K562 (cell line): ENCODE measurements around the gene CYP17A1. TPM values are rescaled to one million over a fixed set of nuclear protein-coding genes. Genes with fewer than 3 reads are reported as not detected.

Source experiments
- ATAC-seq: fragments of 200-7000 bp; cut with Tn5 transposase; 3 replicates; pipeline ENCODE4 v1.9.1; 2020; ENCODE audit warnings: moderate library complexity
- BruUV-seq: library from RNA; stranded (reverse); fragments of 400-500 nt; replicated peaks from 2 replicates; lab custom pipeline; 2021; lab: Mats Ljungman, UMichigan
- CTCF ChIA-PET: fragments of 300-600 bp; formaldehyde crosslinking; extraction: SDS; loops from one replicate; lab custom pipeline; 2021; ENCODE audit warnings: low intra/inter-chr PET ratio; lab: Yijun Ruan, JAX
- POLR2A ChIA-PET: fragments of 300-600, 350-650 bp; sonication (Branson Sonifier 250); formaldehyde crosslinking; extraction: SDS; loops from one replicate; lab custom pipeline; 2021; ENCODE audit warnings: antibody characterized with exemption, inconsistent platforms; lab: Yijun Ruan, JAX
- DNase-seq, 4 experiments: peaks; one replicate each; pipeline versions ENCODE4 v3.0.0 to v3.0.0-alpha.2; 2011 to 2018; ENCODE audit warnings: low spot score in 3 of 4, mixed read lengths in 3 of 4; ENCODE audit errors: extremely low read depth in 1 of 4
- FAIRE-seq: peaks from 2 replicates; lab custom pipeline; 2011; peaks lifted over from hg19 to GRCh38; lab: Jason Lieb, UNC
- H2AFZ ChIP-seq: 2 replicates; pipeline ENCODE4 v1.6.0; 2011; ENCODE audit warnings: low read depth, low read length, control low read depth, inconsistent platforms
- H3K27ac ChIP-seq: fragments of 200-600 bp; 3 replicates; pipeline ENCODE4 v1.8.0; 2011; ENCODE audit warnings: low read depth, mild to moderate bottlenecking, control low read depth, inconsistent platforms, low read length, moderate library complexity, mixed read lengths; ENCODE audit errors: extremely low read depth
- H3K27me3 ChIP-seq, 2 experiments: fragments of 300-600 bp in 1 of 2; 2 replicates in 1 of 2; 3 replicates in 1 of 2; pipeline versions ENCODE4 v1.6.0 to v1.8.0; 2011; ENCODE audit warnings: inconsistent platforms in 2 of 2, low read length in 2 of 2, mild to moderate bottlenecking in 1 of 2, mixed read lengths in 1 of 2, moderate library complexity in 1 of 2; ENCODE audit not compliant: control insufficient read depth in 2 of 2, insufficient read depth in 2 of 2
- H3K36me3 ChIP-seq: fragments of 300-600 bp; 3 replicates; pipeline ENCODE4 v1.8.0; 2011; ENCODE audit warnings: mild to moderate bottlenecking, low read length, inconsistent platforms; ENCODE audit not compliant: control insufficient read depth, insufficient read depth
- H3K4me1 ChIP-seq, 2 experiments: fragments of 200-600 bp in 1 of 2; replicated peaks in 1 of 2; 2 replicates in 1 of 2; 3 replicates in 1 of 2; pipeline versions ENCODE4 v1.5.1 to v1.8.0; 2011; ENCODE audit warnings: inconsistent platforms in 2 of 2, low read length in 2 of 2, mild to moderate bottlenecking in 1 of 2, mixed read lengths in 1 of 2, moderate library complexity in 1 of 2; ENCODE audit not compliant: control insufficient read depth in 2 of 2, insufficient read depth in 2 of 2
- H3K4me2 ChIP-seq: 2 replicates; pipeline ENCODE4 v1.6.1; 2011; ENCODE audit warnings: low read length, control low read depth, inconsistent platforms, mixed read lengths; ENCODE audit not compliant: insufficient read depth
- H3K4me3 ChIP-seq: fragments of 200-600 bp; sonication (generic), shearing (Covaris generic); 2 replicates; pipeline ENCODE4 v1.5.1; 2016; ENCODE audit warnings: control low read depth, inconsistent platforms
- H3K79me2 ChIP-seq: fragments of 200-600 bp; 3 replicates; pipeline ENCODE4 v1.8.0; 2011; ENCODE audit warnings: low read length, inconsistent platforms; ENCODE audit not compliant: control insufficient read depth, insufficient read depth
- H3K9ac ChIP-seq, 2 experiments: 2 replicates each; pipeline versions ENCODE4 v1.6.0 to v1.6.1; 2011; ENCODE audit warnings: low read depth in 2 of 2, low read length in 2 of 2, control low read depth in 1 of 2, inconsistent platforms in 1 of 2, mild to moderate bottlenecking in 1 of 2, mixed read lengths in 1 of 2; ENCODE audit not compliant: insufficient read depth in 1 of 2
- H3K9me1 ChIP-seq: one replicate; pipeline ENCODE4 v1.6.0; 2011; ENCODE audit warnings: inconsistent platforms, mild to moderate bottlenecking, low read length, moderate library complexity; ENCODE audit not compliant: control insufficient read depth, insufficient read depth
- H3K9me3 ChIP-seq: replicated peaks from 2 replicates; pipeline ENCODE4 v1.5.1; 2011; ENCODE audit warnings: low read depth, low read length, inconsistent platforms; ENCODE audit not compliant: control insufficient read depth, insufficient read depth
- H4K20me1 ChIP-seq: replicated peaks from 2 replicates; pipeline ENCODE4 v1.6.1; 2011; ENCODE audit warnings: low read length, inconsistent platforms, mixed read lengths; ENCODE audit not compliant: control insufficient read depth, insufficient read depth
- GABPA ChIP-seq: fragments of 200-800 bp; sonication (Bioruptor generic); conservative IDR thresholded peaks from 2 replicates; pipeline ENCODE4 v1.6.1; 2016; ENCODE audit warnings: low read depth, missing genetic modification characterization, missing compliant biosample characterization
- HDGF ChIP-seq: fragments of 450-650 bp; IDR thresholded peaks from 2 replicates; pipeline ENCODE4 v1.6.1; 2016
- MAFF ChIP-seq: IDR thresholded peaks from 2 replicates; pipeline ENCODE4 v1.6.1; 2012; ENCODE audit warnings: low read length, improper control_type of control experiment
- RBM34 ChIP-seq: fragments of 200-400 bp; formaldehyde crosslinking; IDR thresholded peaks from 2 replicates; pipeline ENCODE4 v1.6.1; 2018; ENCODE audit warnings: low read length, borderline replicate concordance; ENCODE audit not compliant: insufficient read depth
- SAFB ChIP-seq: fragments of 200-400 bp; formaldehyde crosslinking; IDR thresholded peaks from 2 replicates; pipeline ENCODE4 v1.6.1; 2017; ENCODE audit warnings: low read depth, low read length, borderline replicate concordance
- SLC30A9 ChIP-seq: fragments of 250-450 bp; sonication (Bioruptor Pico); IDR thresholded peaks from 2 replicates; pipeline ENCODE4 v1.8.0; 2022; ENCODE audit warnings: mild to moderate bottlenecking, moderate library complexity
- ZKSCAN8 ChIP-seq: fragments of 200-800 bp; sonication (Bioruptor generic); IDR thresholded peaks from 2 replicates; pipeline ENCODE4 v1.6.1; 2016; ENCODE audit warnings: missing genetic modification characterization, missing compliant biosample characterization
- ZNF76 ChIP-seq: fragments of 250-450 bp; sonication (Bioruptor Pico); IDR thresholded peaks from 2 replicates; pipeline ENCODE4 v1.4.0; 2020; ENCODE audit warnings: mild to moderate bottlenecking, moderate library complexity, borderline replicate concordance
- WGBS: fragments of 100-300 bp; shearing (Covaris generic); methylation state at CpG from one replicate; pipeline ENCODE4 v1.1.6; 2016; ENCODE audit warnings: low coverage, mixed read lengths; ENCODE audit not compliant: insufficient coverage; ENCODE audit errors: missing lambda C conversion rate; 5-methylcytosine and 5-hydroxymethylcytosine counted together
- in situ Hi-C: fragments of 300-500 bp; cut with MboI; formaldehyde crosslinking; loops from 4 replicates; pipeline ENCODE4 v1.15.0; 2018; ENCODE audit warnings: inconsistent platforms, mixed read lengths
- intact Hi-C: fragments of 100-400 bp; cut with micrococcal nuclease; formaldehyde crosslinking; loops from 2 replicates; pipeline ENCODE4 v1.14.2; 2022
- polyA plus RNA-seq, 8 experiments: library from polyadenylated mRNA; depleted of rRNA in 4 of 8; stranded (reverse) in 5 of 8; unstranded in 3 of 8; fragments of >200 nt; fragmentation: Nextera tagmentation in 2 of 8; fragmentation: Illumina TruSeq in 1 of 8; extraction: Ambion mirVana in 2 of 8; extraction: Trizol in 1 of 8; gene quantifications; 2 replicates each; pipeline versions ENCODE4 v1.2.1 to v1.2.3, GENCODE V29; 2011 to 2014; ENCODE audit warnings: inconsistent platforms in 1 of 8, missing spikeins in 1 of 8
- total RNA-seq, 7 experiments: library from RNA; depleted of rRNA in 6 of 7; stranded (reverse); fragments of >200 nt in 6 of 7; fragmentation: Illumina TruSeq in 2 of 7; extraction: Trizol in 2 of 7; gene quantifications; 2 replicates each; pipeline versions ENCODE4 v1.2.1 to v1.2.3, GENCODE V29; 2011 to 2021; ENCODE audit warnings: low replicate concordance in 1 of 7
- TF ChIP-seq, protein P1 (sequence below): fragments of 450-650 bp; formaldehyde crosslinking; IDR thresholded peaks from 2 replicates; pipeline ENCODE4 v1.4.0; 2020; ENCODE audit warnings: mild to moderate bottlenecking, moderate library complexity
- TF ChIP-seq, protein P2 (sequence below): fragments of 450-650 bp; formaldehyde crosslinking; IDR thresholded peaks from 2 replicates; pipeline ENCODE4 v1.4.0; 2020; ENCODE audit warnings: mild to moderate bottlenecking, mixed read lengths
- TF ChIP-seq, protein P3 (sequence below): sonication (generic); formaldehyde crosslinking; IDR thresholded peaks from 2 replicates; pipeline ENCODE4 v1.9.0; 2022; ENCODE audit warnings: mild to moderate bottlenecking, missing genetic modification reagents

Gene CYP17A1
- total and polyA plus RNA-seq, 9 of the 15 experiments (the other 6 are each of a cell fraction or from before 2014, with no cell fraction given) = 2.3 TPM; not detected in 8

DNA sequence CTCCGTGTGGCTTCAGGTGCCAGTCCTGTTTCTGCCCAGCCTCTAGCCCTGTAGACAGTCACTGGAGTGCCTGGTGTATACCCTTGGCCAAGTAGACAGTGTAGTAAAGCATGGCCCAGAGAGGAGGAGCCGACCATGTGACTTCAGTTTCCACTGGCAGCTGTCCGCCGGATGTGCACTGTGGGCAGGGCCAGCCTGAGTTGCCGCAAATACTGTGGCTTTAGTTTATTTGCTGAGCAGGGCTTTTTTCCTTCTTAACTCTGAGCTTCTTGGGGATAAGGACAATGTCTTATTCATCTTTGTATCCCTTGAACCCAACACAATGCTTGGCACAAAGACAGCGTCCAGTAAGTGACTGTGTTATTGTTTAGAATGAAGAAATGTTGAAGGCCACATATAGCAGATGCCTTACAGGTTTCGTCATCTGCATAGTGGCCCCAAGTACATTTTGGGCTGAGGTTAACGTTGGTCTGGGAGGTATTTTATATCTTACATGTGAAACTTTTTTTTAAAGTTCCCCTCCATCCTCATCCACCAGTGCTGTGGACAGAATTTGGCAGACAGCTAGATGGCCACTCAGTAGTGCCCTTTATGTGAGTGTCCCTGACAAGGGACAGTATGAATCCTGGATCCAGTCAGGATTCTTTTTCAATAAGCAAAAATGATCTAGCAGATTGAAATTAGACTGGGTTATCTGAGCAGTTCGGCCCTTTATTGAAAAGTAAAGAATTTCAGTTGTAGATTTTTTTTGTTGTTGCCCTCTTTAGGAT, 40.6 kb downstream of the CYP17A1 start:
- DNase-seq (peak in 1 of 4 experiments; percentile 22), FAIRE-seq (no peak), ATAC-seq (peak; percentile 71)
- H3K4me2 ChIP-seq = no peak overlapping the region
- 53% methylated on average over 9 of the region's 9 CpGs for WGBS
- ChIA-PET CTCF (no interaction called here), POLR2A (interaction anchor here (0.6 to 0.7 kb wide), 2 partner anchors 13 to 15 kb away, joined by 3 read pairs; no protein-coding TSS in a partner anchor)
- H2AFZ ChIP-seq = no peak overlapping the region
- H3K9me1 ChIP-seq = no peaks in the 10 kb centered on the region
- H3K79me2 ChIP-seq = no peaks in the 10 kb centered on the region
- H3K4me3 ChIP-seq = no peak overlapping the region
- H3K4me1 ChIP-seq = peaks cover 2 to 4% of the 10 kb centered on the region in 2 experiments; a peak in 2 of 5 replicates
- H3K36me3 ChIP-seq = peaks cover 15% of the 10 kb centered on the region; the same call in 1 of the 3 replicates
- H4K20me1 ChIP-seq = no peaks in the 10 kb centered on the region
- no peaks in the 10 kb centered on the region for H3K9me3 ChIP-seq
- intact Hi-C loops = no loop called here
- in situ Hi-C loops = no loop called here
- no peaks in the 10 kb centered on the region for H3K27me3 ChIP-seq
- H3K9ac ChIP-seq = peak overlapping the region in 1 of 2 experiments; percentile 23; a peak in 1 of 4 replicates
- BruUV-seq = no TSS peak
- H3K27ac ChIP-seq = no peak overlapping the region
- peak; percentile 19; the same call in 1 of the 2 replicates for TF ChIP-seq MAFF
- TF ChIP-seq SAFB = no peak
- no peak for TF ChIP-seq SLC30A9 (CRISPR knock-in tag)
- TF ChIP-seq ZNF76 (CRISPR knock-in tag) = no peak
- no peak for TF ChIP-seq HDGF
- 0 out of 2 replicates have a peak, but pooled peaks have one; percentile 36 for TF ChIP-seq GABPA (tag)
- TF ChIP-seq, protein P1, sequence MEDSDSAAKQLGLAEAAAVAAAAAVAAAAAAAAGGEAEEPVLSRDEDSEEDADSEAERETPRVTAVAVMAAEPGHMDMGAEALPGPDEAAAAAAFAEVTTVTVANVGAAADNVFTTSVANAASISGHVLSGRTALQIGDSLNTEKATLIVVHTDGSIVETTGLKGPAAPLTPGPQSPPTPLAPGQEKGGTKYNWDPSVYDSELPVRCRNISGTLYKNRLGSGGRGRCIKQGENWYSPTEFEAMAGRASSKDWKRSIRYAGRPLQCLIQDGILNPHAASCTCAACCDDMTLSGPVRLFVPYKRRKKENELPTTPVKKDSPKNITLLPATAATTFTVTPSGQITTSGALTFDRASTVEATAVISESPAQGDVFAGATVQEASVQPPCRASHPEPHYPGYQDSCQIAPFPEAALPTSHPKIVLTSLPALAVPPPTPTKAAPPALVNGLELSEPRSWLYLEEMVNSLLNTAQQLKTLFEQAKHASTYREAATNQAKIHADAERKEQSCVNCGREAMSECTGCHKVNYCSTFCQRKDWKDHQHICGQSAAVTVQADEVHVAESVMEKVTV (CRISPR knock-in tag) = no peak
- TF ChIP-seq, protein P2, sequence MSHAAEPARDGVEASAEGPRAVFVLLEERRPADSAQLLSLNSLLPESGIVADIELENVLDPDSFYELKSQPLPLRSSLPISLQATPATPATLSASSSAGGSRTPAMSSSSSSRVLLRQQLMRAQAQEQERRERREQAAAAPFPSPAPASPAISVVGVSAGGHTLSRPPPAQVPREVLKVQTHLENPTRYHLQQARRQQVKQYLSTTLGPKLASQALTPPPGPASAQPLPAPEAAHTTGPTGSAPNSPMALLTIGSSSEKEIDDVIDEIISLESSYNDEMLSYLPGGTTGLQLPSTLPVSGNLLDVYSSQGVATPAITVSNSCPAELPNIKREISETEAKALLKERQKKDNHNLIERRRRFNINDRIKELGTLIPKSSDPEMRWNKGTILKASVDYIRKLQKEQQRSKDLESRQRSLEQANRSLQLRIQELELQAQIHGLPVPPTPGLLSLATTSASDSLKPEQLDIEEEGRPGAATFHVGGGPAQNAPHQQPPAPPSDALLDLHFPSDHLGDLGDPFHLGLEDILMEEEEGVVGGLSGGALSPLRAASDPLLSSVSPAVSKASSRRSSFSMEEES (CRISPR knock-in tag) = peak; percentile 26
- TF ChIP-seq ZKSCAN8 (CRISPR knock-in tag) = peak; percentile 70; the same call in 1 of the 2 replicates
- TF ChIP-seq, protein P3, sequence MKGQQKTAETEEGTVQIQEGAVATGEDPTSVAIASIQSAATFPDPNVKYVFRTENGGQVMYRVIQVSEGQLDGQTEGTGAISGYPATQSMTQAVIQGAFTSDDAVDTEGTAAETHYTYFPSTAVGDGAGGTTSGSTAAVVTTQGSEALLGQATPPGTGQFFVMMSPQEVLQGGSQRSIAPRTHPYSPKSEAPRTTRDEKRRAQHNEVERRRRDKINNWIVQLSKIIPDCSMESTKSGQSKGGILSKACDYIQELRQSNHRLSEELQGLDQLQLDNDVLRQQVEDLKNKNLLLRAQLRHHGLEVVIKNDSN (CRISPR knock-in tag) = peak; percentile 35; the same call in 1 of the 2 replicates
- no peak for TF ChIP-seq RBM34
